ENCODE results near the gene SLC23A2. TPM values are rescaled to one million over a fixed set of nuclear protein-coding genes. Genes with fewer than 3 reads are reported as not detected.
"Not testable (repeated sequence)": the region's sequence is repeated elsewhere in the genome, so short reads cannot be mapped to it uniquely, and the experiment has no call there.

The SLC23A2 gene
- polyA plus RNA-seq, 2 donors, result 3.1 TPM

DNA sequence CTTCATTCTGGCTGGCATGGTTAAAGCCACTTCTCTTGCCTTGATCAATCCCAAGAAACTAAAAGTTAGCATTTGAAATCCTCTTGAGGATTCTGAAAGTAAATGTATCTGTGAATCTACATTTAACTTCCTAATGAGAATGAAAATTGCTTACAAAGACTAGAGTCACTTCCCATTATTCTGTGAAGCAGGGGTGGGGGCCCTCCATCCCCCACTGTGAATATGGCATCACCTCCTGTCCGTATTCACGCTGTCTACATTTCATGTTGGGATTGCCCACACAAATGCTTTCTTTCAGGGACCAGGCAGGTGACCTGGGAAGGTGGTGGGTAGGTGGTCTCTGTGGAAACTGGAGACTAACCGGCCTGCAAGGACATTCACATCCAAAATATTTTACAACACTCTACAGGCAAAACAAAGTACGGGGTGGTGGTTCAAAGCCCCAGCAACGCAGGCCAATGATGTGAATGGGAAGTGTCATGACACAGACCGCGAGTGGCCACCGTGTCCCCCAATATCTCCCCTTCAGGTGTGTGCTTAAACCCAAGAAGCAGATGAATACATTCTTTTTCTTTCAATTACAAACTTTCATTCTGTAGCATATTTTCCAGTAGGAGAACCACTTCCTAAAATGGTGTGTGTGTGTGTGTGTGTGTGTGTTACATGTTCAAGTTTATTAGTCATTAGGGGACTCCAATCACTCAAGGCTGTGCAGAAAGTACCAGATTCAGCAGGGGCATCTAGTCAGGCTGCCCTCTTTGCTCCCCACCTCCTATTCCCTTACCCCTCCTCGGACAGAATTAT, 147.4 kb downstream of the SLC23A2 start:
- Histone ChIP-seq H3K4me3 (ENCODE audit: low read depth in 1 of 2, low read length in 2 of 2) (no peak overlapping the region), H3K4me1 (ENCODE audit: control insufficient read depth in 2 of 2, insufficient read depth in 2 of 2, low read length in 1 of 2) (no peaks in the 10 kb centered on the region), H3K36me3 (ENCODE audit: control insufficient read depth in 2 of 2, insufficient read depth in 2 of 2, low read length in 1 of 2) (peaks cover 7 to 8% of the 10 kb centered on the region in 2 donors), H3K27me3 (ENCODE audit: control insufficient read depth in 1 of 2, insufficient read depth in 2 of 2, low read length in 2 of 2) (no peaks in the 10 kb centered on the region), H3K9me3 (ENCODE audit: control insufficient read depth in 2 of 2, insufficient read depth in 1 of 2, low read depth in 1 of 2, low read length in 1 of 2) (no peaks in the 10 kb centered on the region), H3K27ac (ENCODE audit: low read depth in 2 of 2, low read length in 1 of 2) (no peak overlapping the region)
- 92 to 94% methylated on average over 9 of the region's 9 CpGs for WGBS, 2 donors

DNA sequence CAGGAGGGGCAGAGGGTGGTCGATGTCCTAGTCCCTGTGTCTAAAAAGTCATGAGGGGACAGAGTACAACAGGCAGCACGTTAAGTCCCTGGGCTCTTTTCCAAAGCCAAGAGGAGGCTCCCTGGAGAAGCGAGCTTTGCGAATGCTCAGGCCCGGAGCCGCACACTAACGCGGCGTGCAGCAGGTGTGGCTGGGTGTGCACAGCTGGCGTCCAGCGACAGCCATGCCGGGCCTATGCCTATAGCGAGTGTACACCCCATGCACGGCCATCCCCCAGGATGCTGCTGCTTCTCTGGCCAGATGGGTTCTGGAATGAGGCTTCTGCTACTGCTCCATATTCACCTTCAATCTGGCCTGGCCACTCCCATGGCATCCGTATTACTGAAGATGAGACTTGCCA, 148.3 kb downstream of the SLC23A2 start:
- H3K36me3 ChIP-seq (ENCODE audit: control insufficient read depth in 2 of 2, insufficient read depth in 2 of 2, low read length in 1 of 2), result peaks cover 3 to 4% of the 10 kb centered on the region in 2 donors
- H3K27me3 ChIP-seq (ENCODE audit: control insufficient read depth in 1 of 2, insufficient read depth in 2 of 2, low read length in 2 of 2), result no peaks in the 10 kb centered on the region

DNA sequence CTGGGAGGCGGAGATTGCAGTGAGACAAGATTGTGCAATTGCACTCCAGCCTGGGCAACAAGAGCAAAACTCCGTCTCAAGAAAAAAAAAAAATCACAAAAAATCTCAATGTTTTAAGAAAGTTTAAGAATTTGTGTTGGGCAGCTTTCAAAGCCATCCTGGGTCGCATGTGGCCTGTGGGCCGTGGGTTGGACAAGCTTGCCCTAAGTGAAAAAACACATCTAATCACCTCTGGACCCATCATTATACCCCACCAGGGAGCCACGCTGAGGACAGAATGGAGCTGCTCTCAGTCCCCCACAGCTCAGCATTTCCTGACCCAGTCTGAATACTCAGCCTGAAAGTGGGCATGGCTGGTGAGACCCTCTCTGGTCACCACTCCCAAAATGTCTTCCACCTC, 150.3 kb downstream of the SLC23A2 start:
- Histone ChIP-seq H3K27ac (ENCODE audit: low read depth in 2 of 2, low read length in 1 of 2) (no peak overlapping the region), H3K27me3 (ENCODE audit: control insufficient read depth in 1 of 2, insufficient read depth in 2 of 2, low read length in 2 of 2) (no peaks in the 10 kb centered on the region), H3K4me3 (ENCODE audit: low read depth in 1 of 2, low read length in 2 of 2) (no peak overlapping the region), H3K36me3 (ENCODE audit: control insufficient read depth in 2 of 2, insufficient read depth in 2 of 2, low read length in 1 of 2) (peaks cover 3 to 4% of the 10 kb centered on the region in 2 donors), H3K9me3 (ENCODE audit: control insufficient read depth in 2 of 2, insufficient read depth in 1 of 2, low read depth in 1 of 2, low read length in 1 of 2) (no peaks in the 10 kb centered on the region), H3K4me1 (ENCODE audit: control insufficient read depth in 2 of 2, insufficient read depth in 2 of 2, low read length in 1 of 2) (no peaks in the 10 kb centered on the region)
- WGBS, 2 donors, result 92 to 93% methylated on average over 5 of the region's 5 CpGs

More for the DNA sequence above, 148.3 kb downstream of the SLC23A2 start:
- Histone ChIP-seq H3K9me3 (ENCODE audit: control insufficient read depth in 2 of 2, insufficient read depth in 1 of 2, low read depth in 1 of 2, low read length in 1 of 2) (no peaks in the 10 kb centered on the region), H3K27ac (ENCODE audit: low read depth in 2 of 2, low read length in 1 of 2) (no peak overlapping the region), H3K4me3 (ENCODE audit: low read depth in 1 of 2, low read length in 2 of 2) (no peak overlapping the region), H3K4me1 (ENCODE audit: control insufficient read depth in 2 of 2, insufficient read depth in 2 of 2, low read length in 1 of 2) (no peaks in the 10 kb centered on the region)
- 93 to 96% methylated on average over 15 of the region's 15 CpGs for WGBS, 2 donors

DNA sequence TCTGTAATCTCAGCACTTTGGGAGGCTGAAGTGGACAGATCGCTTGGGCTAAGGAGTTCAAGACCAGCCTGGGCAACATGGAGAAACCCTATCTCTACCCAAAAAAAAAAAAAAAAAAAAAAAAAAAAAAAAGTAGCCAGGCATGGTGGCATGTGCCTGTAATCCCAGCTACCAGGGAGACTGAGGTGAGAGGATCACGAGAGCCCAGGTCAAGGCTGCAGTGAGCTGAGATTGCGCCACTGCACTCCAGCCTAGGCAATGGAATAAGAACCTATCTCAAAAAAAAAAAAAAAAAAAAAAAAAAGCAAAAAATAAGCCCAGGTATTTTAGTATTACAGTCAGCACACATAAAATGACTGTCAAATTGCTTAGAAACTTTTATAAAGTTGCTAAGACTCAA, 152.5 kb downstream of the SLC23A2 start:
- H3K4me1 ChIP-seq (ENCODE audit: control insufficient read depth in 2 of 2, insufficient read depth in 2 of 2, low read length in 1 of 2); H3K27me3 ChIP-seq (ENCODE audit: control insufficient read depth in 1 of 2, insufficient read depth in 2 of 2, low read length in 2 of 2); H3K4me3 ChIP-seq (ENCODE audit: low read depth in 1 of 2, low read length in 2 of 2); H3K36me3 ChIP-seq (ENCODE audit: control insufficient read depth in 2 of 2, insufficient read depth in 2 of 2, low read length in 1 of 2); H3K9me3 ChIP-seq (ENCODE audit: control insufficient read depth in 2 of 2, insufficient read depth in 1 of 2, low read depth in 1 of 2, low read length in 1 of 2); H3K27ac ChIP-seq (ENCODE audit: low read depth in 2 of 2, low read length in 1 of 2): not testable (repeated sequence)
- WGBS, 2 donors, result 98% methylated on average over 3 of the region's 3 CpGs

DNA sequence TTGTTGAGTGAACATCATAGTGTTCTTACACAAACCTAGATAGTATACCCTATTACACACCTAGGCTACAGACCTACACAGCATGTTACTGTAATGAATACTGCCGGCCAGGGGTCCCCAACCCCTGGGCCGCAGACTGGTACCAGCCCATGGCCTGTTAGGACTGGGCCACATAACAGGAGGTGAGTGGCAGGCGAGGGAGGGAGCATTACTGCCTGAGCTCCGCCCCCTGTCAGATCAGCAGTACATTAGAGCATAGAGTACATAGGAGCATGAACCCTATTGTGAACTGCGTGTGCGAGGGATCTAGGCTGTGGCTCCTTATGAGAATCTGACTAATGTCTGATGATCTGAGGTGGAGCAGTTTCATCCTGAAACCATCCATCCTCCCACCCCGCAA, 153.3 kb downstream of the SLC23A2 start:
- H3K4me3 ChIP-seq (ENCODE audit: low read depth in 1 of 2, low read length in 2 of 2), result no peak overlapping the region
- whole genome bisulfite sequencing, 2 donors, result 87 to 88% methylated on average over 7 of the region's 7 CpGs
- no peaks in the 10 kb centered on the region for H3K9me3 ChIP-seq (ENCODE audit: control insufficient read depth in 2 of 2, insufficient read depth in 1 of 2, low read depth in 1 of 2, low read length in 1 of 2)

DNA sequence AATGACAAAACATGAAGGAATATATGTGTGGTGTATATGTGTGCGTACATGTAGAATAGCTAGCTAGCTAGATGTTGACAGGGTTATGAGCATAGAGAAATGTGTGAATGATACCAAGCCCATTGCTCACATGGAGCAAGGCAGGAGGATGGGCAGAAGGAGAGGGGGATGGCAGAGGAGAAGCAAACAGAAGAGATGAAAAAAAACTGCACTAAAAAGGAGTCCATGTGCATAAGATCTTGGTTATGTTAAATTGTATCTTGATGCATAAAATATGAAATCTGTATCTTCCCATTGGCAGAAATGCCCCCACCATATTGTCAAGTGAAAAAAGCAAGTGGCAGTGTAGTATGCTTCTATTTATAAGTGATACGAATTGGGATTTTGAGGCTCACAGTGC, 154.5 kb downstream of the SLC23A2 start:
- WGBS, 2 donors, result 90 to 93% methylated on average over 2 of the region's 2 CpGs
- no peaks in the 10 kb centered on the region for H3K4me1 ChIP-seq (ENCODE audit: control insufficient read depth in 2 of 2, insufficient read depth in 2 of 2, low read length in 1 of 2)
- H3K27me3 ChIP-seq (ENCODE audit: control insufficient read depth in 1 of 2, insufficient read depth in 2 of 2, low read length in 2 of 2), result no peaks in the 10 kb centered on the region
- H3K36me3 ChIP-seq (ENCODE audit: control insufficient read depth in 2 of 2, insufficient read depth in 2 of 2, low read length in 1 of 2), result no peaks in the 10 kb centered on the region
- H3K27ac ChIP-seq (ENCODE audit: low read depth in 2 of 2, low read length in 1 of 2), result no peak overlapping the region
- H3K9me3 ChIP-seq (ENCODE audit: control insufficient read depth in 2 of 2, insufficient read depth in 1 of 2, low read depth in 1 of 2, low read length in 1 of 2), result no peaks in the 10 kb centered on the region
- no peak overlapping the region for H3K4me3 ChIP-seq (ENCODE audit: low read depth in 1 of 2, low read length in 2 of 2)

More for the DNA sequence above, 153.3 kb downstream of the SLC23A2 start:
- Histone ChIP-seq H3K27me3 (ENCODE audit: control insufficient read depth in 1 of 2, insufficient read depth in 2 of 2, low read length in 2 of 2) (no peaks in the 10 kb centered on the region), H3K27ac (ENCODE audit: low read depth in 2 of 2, low read length in 1 of 2) (no peak overlapping the region), H3K36me3 (ENCODE audit: control insufficient read depth in 2 of 2, insufficient read depth in 2 of 2, low read length in 1 of 2) (peaks cover 0 to 4% of the 10 kb centered on the region in 2 donors), H3K4me1 (ENCODE audit: control insufficient read depth in 2 of 2, insufficient read depth in 2 of 2, low read length in 1 of 2) (no peaks in the 10 kb centered on the region)

DNA sequence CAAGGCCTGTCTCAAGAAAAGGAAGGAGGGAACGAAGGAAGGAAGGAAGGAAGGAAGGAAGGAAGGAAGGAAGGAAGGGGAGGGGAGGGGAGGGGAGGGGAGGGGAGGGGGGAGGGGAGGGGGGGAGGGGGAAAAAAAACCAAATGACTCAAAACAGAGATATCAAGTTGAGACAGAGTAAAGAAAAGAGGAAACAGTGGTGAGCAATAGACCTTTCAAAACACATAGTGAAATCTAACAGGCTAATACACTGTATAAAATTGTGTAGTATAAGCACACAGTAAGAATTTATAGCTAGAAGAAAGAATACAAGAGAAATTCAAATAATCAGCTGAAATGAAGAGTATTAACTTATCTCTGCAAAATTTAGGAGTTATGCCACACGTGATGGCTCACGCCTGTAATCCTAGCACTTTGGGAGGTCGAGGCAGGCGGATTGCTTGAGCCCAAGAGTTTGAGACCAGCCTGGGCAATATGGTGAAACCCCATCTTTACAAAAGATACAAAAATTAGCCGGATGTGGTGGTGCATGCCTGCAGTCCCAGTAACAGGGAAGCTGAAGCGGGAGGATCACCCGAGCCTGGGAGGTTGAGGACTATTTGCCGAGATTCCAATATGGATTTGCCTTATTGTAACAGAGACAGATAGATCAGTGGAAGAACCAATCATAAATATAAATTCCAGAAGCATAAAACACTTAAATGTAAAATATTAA, 156.4 kb downstream of the SLC23A2 start:
- no peaks in the 10 kb centered on the region for H3K9me3 ChIP-seq (ENCODE audit: control insufficient read depth in 2 of 2, insufficient read depth in 1 of 2, low read depth in 1 of 2, low read length in 1 of 2)
- no peaks in the 10 kb centered on the region for H3K4me1 ChIP-seq (ENCODE audit: control insufficient read depth in 2 of 2, insufficient read depth in 2 of 2, low read length in 1 of 2)
- no peak overlapping the region for H3K4me3 ChIP-seq (ENCODE audit: low read depth in 1 of 2, low read length in 2 of 2)
- no peaks in the 10 kb centered on the region for H3K27me3 ChIP-seq (ENCODE audit: control insufficient read depth in 1 of 2, insufficient read depth in 2 of 2, low read length in 2 of 2)
- WGBS, 2 donors, result 88% methylated on average over 8 of the region's 9 CpGs
- no peak overlapping the region for H3K27ac ChIP-seq (ENCODE audit: low read depth in 2 of 2, low read length in 1 of 2)
- H3K36me3 ChIP-seq (ENCODE audit: control insufficient read depth in 2 of 2, insufficient read depth in 2 of 2, low read length in 1 of 2), result no peaks in the 10 kb centered on the region

DNA sequence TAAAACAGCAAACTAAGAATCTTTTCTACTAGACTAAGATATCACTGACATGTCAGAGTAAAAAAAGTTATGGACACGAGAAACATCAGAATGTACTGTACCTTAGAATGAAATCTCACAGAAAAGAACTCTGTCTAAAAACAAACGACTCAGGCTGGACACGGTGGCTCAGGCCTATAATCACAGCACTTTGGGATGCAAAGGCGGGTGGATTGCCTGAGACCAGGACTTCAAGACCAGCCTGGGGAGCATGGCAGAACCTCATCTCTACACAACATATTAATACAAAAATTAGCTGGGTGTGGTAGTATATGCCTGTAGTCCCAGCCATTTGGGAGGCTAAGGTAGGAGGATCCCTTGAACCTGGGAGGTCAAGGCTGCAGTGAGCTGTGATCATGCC, 157.0 kb downstream of the SLC23A2 start:
- H3K27me3 ChIP-seq (ENCODE audit: control insufficient read depth in 1 of 2, insufficient read depth in 2 of 2, low read length in 2 of 2), result no peaks in the 10 kb centered on the region
- WGBS, 2 donors, result 78 to 85% methylated on average over 4 of the region's 4 CpGs
- H3K4me3 ChIP-seq (ENCODE audit: low read depth in 1 of 2, low read length in 2 of 2), result no peak overlapping the region

DNA sequence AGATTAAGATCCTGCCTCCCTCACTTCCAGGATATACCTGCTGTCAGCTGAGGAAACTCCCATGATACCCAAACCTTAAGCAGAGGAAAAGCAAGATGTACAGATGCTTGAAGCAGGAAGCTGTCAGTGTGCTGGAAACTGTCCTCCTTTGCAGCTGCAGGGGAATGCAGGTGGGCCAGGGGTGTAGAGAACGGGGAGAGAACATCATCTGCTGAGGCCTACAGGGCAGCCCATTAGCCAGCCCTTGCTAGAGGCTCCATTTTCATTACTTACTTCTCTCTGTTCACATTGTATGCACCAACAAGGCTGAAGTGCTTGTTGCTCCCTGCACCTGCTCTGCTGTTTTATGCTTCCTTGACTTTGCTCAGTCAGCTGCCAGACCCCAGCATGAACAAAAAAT, 160.5 kb downstream of the SLC23A2 start:
- H3K27ac ChIP-seq (ENCODE audit: low read depth in 2 of 2, low read length in 1 of 2), result no peak overlapping the region
- H3K9me3 ChIP-seq (ENCODE audit: control insufficient read depth in 2 of 2, insufficient read depth in 1 of 2, low read depth in 1 of 2, low read length in 1 of 2), result no peaks in the 10 kb centered on the region
- H3K27me3 ChIP-seq (ENCODE audit: control insufficient read depth in 1 of 2, insufficient read depth in 2 of 2, low read length in 2 of 2), result no peaks in the 10 kb centered on the region
- no peak overlapping the region for H3K4me3 ChIP-seq (ENCODE audit: low read depth in 1 of 2, low read length in 2 of 2)
- H3K4me1 ChIP-seq (ENCODE audit: control insufficient read depth in 2 of 2, insufficient read depth in 2 of 2, low read length in 1 of 2), result no peaks in the 10 kb centered on the region
- H3K36me3 ChIP-seq (ENCODE audit: control insufficient read depth in 2 of 2, insufficient read depth in 2 of 2, low read length in 1 of 2), result no peaks in the 10 kb centered on the region
- WGBS, 2 donors, result 82 to 83% methylated on average over 1 of the region's 1 CpG

More for the DNA sequence above, 157.0 kb downstream of the SLC23A2 start:
- Histone ChIP-seq H3K36me3 (ENCODE audit: control insufficient read depth in 2 of 2, insufficient read depth in 2 of 2, low read length in 1 of 2) (no peaks in the 10 kb centered on the region), H3K4me1 (ENCODE audit: control insufficient read depth in 2 of 2, insufficient read depth in 2 of 2, low read length in 1 of 2) (no peaks in the 10 kb centered on the region), H3K27ac (ENCODE audit: low read depth in 2 of 2, low read length in 1 of 2) (no peak overlapping the region), H3K9me3 (ENCODE audit: control insufficient read depth in 2 of 2, insufficient read depth in 1 of 2, low read depth in 1 of 2, low read length in 1 of 2) (no peaks in the 10 kb centered on the region)

Measured in esophagus (tissue), 2 donors.